CD1c-positive myeloid dendritic cell (primary cell): ENCODE measurements around the gene INKA1.
"Not testable (repeated sequence)": the region's sequence is repeated elsewhere in the genome, so short reads cannot be mapped to it uniquely, and the experiment has no call there.

Experiments used
- DNase-seq: peaks from one replicate; pipeline ENCODE4 v3.0.0-alpha.2; 2016; ENCODE audit errors: extremely low spot score

INKA1 gene

GRCh38 chr3:49807431-49808114 is 4.5 kb downstream of the INKA1 start:
- DNase-seq = no peak

- no peak for DNase-seq
Observed at GRCh38 chr3:49812916-49813496, 9.9 kb downstream of the INKA1 start.

GRCh38 chr3:49813497-49814174 is 10.6 kb downstream of the INKA1 start, which contains the start of gene UBA7:
Gene UBA7, minus strand, starts transcription at chr3:49813953. Its CDS starts 166 bp downstream, at chr3:49813787.
- DNase-seq = peak; percentile 69

GRCh38 chr3:49823131-49823530 is 20.1 kb downstream of the INKA1 start:
- DNase-seq = not testable (repeated sequence)

DNA sequence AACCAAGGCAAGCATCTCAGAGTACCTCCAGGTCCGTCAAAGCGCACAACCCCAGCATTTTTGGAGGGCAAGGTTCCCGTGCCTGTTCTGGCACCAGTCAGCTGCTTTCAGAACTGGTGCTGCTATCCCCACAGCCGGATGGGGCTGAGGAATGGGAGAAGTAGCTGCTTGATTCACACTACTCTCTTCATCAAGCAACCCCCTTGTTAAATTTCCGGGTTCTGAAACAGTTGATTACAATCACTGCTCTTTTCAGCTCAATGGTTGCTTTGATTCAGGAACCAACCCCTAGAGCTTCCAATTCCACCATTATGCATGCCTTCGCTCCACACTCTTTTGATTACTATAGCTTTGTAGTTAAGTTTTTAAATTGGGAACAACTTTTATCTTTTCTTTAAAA is 23.0 kb downstream of the INKA1 start:
- no peak for DNase-seq

- DNase-seq = no peak
Observed at GRCh38 chr3:49831341-49831740, 28.3 kb downstream of the INKA1 start.

DNA sequence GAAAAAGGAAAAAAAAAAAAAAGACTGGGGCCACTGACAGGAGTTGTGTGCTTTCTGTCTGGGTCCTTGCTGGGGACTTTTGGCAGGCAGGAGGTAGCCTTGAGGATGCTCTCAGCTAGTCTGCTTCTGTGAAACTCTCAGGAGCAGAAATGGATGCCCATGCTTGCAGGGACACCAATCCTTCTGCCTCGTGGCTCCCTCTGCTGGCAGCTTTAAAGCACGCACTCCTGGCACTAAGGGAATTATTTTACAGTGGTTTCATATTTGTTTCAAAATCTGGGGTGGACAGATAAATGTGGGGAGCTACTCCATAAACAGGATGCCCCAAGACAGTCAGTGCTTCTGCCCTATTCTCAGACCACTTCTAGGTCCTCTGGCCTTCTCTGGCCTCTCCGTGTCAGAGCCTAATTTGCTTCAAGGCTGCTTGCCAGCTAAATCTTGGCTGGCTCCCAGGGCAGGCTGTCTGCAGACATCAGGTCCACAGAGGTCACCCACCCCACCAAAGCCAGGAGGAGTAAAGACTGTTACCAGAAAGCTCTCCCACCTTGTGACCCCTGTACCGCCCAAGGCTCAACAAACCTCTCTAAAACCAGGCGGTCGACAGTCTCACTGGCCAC is 36.2 kb downstream of the INKA1 start:
- peak; percentile 87 for DNase-seq

DNA sequence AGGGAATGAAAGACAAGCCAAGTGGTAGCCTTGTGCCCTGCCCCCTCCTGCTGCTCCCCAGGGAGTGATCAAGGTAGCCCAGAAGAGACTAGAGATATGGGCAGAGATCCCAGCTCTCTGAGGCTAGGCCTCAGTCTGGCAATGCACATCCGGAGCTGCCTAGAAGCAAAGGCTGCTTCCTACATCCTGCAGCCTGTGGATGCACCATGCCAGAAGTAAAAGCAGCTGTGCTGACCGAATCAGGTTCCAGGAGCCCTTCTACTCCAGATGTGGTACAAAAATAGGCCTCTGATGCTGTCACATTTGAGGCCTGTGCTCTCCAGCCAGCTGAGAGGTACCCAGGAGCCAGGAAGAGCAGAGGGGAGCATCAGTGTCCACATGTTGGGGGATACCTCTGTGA is 37.3 kb downstream of the INKA1 start:
- DNase-seq = no peak

DNA sequence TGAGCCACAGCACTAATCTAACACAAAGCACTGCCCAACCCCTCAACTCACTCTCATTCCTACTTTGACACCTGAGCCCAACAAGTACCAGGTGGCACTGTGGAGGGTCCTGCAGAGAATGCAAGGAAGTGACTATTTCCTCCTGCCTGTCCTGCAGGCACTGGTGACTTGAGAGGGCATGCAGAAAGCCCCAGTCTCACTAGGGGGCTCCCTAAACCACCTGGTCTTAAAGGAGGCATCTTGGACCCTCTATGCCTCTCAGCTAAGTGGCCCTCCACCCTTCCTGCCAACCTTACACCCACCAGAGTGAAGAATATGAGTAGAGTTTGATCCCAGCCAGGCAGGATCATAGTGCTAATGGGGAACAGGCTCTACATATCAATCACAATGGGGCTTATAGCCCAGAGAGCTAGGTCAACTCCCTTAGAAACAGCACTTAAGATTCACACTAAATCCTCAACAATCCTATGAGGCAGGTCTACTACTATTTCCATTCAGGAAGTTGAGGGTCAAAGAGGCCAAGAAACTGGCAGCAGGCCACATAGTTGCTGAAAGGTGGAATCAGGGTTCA is 38.1 kb downstream of the INKA1 start:
- DNase-seq = no peak

- no peak for DNase-seq
Observed at GRCh38 chr3:49841806-49842205, 38.7 kb downstream of the INKA1 start.

DNA sequence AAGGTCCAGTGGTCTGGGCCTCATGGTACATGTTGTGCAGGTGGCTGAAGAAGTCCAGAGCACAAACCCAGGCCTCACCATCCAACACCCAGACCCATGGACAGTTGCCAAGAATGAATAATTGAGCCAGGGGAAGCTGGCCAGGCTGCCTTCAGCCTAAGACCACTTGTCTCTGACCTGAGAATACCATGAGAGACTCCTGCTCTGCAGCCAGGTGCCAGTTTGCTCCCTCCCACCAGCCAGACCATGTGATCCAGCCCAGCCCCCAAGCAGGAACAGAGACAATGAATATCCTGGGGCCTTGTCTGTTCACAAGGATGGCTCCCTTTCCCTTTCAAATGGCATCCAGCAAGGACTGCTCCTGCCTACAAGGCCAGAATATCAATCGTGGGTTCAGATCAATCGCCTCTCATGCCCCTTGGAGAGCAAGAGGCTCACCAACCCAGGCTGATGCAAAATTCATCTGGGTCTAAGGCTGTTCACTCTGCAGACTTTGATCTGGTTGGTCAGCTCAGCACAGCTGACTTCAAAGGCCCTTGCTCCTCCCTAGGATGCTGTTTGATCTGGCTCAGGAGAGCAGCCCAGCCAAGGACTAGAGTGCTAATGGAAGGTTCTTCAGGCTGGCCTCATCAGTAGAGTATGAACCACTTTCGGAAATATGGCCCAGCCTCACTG is 39.9 kb downstream of the INKA1 start:
- DNase-seq = no peak

DNA sequence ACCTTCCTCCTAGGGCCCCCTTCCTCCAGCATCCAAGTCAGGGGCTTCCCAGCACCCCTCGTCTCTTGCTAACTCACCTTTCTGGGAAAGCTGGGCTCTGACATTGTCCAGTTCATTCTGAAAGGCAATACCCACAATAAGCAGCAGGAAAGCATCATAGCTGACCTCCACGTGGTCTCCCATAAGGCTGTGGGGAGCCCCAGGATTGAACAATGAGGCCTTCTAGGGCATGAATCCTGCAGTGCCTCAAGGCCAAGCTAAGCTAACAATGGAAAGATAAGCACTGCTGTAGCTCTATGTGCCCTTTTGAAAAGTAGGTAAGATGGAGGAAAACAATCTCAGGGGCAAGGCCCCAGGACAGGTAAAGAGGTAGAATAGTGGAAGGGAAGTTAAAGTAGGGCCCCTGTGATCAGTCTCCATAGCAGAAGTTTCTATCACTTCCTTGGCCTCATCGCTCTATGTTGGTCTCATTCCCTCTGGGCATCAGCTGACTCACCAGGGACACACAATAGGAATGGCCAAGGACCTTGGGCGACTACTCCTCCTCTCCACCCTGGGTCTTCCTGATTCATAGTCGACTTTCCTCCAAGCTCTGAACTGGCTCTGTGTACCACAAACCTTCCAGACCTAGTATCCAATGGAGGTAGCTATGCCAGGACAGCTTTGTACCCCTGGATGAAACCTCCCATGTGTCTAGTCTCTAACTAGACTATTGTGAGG is 41.6 kb downstream of the INKA1 start:
- no peak for DNase-seq

DNA sequence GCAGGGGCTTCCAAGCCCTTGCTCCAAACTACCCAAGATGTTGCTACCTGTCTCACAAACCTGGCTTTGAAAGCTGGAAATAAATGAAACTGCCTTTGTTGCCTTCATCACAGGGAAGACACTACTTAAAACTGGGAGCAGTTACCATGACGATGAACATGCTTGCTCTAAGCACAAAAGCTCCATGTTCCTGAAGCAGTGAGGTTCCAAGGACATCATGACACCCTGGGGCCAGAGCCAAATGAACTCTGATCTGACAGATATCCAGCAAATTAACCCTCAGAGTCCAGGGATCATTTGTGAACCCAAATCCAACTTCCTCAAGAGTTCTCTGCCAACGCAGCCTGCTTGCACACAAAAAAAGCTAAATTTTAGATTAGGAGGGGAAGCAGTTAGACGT is 42.6 kb downstream of the INKA1 start:
- no peak for DNase-seq
